HG03108 (cell line): ENCODE measurements around the gene PRR5.

ENCODE experiments used
- ATAC-seq: cut with Tn5 transposase; IDR thresholded peaks from one replicate; pipeline ENCODE4 v1.9.1; 2021; ENCODE audit warnings: moderate library complexity; ENCODE audit not compliant: unreplicated experiment

The PRR5 gene

DNA sequence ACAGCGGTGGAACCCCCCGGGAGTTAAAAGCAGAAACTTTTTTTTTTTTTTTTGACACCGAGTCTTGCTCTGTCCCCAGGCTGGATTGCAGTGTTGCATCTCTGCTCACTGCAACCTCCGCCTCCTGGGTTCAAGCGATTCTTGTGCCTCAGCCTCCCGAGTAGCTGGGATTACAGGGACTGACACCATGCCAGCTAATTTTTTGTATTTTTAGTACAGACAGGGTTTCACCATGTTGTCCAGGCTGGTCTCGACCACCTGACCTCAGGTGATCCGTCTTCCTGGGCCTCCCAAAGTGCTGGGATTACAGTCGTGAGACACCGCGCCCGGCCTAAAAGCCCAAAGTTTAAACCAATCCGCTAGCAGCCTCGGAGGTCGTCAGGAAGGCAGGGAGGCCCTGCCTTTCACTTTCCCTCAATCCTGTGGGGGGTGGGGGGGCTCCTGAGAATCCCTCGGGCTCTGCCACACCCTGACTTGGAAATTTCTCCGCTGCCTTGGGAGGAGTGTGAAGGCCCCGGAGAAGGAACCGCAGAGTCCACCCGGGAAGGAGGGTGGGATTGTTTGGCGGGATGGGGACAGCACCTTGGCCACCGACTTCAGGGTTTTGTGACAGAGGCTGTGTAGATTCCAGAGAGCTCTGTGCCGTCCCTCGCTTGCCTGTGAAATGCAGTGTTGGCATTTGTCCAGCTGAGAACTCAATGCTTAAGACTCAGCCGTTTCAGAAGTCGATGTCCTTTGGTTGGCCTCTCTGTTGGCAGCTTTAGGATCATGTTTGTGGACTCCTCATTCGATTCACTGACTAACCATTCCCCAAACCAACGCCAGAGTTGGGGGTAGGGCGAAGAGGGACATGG is 51.4 kb downstream of the PRR5 start:
- ATAC-seq, result no peak

DNA sequence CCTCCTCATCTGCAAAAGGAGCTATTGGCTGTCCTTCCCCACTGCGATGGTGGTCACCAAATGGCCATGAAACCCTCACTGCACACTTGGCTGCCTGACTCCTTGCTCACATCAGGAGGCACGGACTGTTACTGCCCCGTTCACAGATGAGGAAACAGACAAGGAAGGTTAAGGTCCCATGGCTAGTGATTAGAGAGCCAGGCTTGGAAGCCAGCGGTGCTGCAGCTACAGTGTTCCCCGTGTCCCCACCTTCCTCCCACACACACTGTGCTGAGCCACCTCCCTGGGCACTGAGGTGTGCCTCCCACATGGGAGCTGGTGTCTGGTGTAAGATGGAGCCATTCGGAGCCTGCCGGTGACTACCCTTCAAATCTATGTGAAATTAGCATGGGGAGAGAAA is 53.0 kb downstream of the PRR5 start:
- ATAC-seq, result no peak

DNA sequence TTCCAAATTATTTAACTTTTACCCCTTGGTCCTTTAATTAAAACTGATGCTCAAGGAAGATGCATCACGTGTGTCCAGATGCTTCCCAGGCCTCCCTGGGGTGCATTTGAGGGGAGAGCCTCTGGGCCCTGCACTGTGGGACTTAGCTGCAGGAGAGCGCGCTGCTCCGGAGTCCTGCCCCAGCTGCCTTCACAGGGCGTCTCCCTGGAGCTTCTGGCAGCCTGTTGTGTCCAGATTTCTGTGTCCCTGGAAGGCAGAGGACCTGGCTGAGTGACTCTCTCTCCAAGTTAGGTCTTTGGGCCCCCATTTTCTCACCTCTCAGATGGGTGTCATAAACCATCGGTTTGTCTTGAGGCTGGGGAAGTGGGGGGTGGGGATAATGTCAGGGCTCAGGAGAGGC is 53.4 kb downstream of the PRR5 start:
- no peak for ATAC-seq

DNA sequence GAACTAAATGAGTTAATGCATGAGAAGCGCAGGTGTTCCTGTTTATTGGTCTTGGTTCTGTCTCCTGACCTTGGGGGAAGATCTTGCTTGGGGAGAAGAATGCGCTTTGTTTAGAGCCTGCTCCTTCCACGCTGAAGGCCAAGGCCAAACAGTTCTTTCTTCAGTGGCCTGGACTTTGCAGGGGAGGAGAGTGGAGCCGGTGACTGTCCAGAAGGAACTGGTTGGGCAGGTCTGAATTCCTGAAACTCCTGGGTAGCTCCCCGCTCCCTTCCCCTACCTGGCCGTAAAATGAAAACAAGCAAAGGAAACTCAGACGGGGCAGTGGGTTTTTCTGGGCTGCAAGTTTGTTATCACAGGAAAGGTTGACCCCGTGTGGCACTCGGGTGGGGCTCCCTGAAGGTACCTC is 54.0 kb downstream of the PRR5 start:
- no peak for ATAC-seq

DNA sequence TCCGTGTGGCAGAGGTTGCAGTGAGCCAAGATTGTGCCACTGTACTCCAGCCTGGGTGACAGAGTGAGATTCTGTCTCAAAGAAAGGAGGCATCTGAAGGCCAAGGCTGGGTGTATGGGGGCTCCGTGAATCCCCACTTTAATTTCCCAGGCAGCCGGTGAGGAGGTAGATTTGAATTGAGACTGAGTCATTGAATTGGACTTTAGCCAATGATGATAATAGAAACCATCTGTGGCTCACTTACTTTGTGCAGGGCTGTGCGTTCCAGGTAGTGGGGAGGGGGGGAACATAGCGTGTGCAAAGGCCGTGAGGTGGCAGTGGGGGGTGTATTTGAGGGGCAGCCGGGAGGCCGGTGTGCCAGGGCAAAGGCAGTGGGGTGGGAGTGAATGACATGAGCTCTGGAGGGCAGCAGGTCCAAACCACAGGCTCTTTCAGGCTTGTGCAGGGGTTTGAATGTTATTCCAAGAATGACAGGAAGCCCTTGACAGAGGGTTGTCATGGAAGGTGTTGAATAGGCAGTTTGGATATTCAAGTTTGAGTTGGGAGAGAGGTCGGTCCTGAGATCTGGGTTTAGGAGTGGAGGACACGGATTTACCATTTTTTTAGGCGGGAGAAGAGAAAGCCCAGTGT is 56.5 kb downstream of the PRR5 start:
- no peak for ATAC-seq

DNA sequence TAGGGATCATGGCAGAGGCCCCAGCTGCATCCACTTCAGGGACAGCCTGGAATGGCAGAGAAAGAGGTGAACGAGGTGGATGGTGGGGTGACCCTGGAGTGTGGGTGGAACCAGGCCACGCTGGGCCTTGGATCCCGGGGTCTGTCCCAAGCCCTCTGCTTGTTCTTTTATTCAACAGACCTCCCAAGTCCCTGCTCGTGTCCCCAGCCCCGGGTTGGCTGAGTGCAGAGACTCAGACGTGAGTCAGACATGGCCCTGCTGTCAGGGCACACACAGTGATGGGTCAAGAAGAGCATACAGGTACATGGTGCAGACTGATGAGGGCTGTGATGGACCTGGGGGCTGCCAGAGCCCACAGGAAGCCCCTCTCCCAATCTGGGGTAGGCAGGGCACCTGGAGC is 57.0 kb downstream of the PRR5 start:
- no peak for ATAC-seq

DNA sequence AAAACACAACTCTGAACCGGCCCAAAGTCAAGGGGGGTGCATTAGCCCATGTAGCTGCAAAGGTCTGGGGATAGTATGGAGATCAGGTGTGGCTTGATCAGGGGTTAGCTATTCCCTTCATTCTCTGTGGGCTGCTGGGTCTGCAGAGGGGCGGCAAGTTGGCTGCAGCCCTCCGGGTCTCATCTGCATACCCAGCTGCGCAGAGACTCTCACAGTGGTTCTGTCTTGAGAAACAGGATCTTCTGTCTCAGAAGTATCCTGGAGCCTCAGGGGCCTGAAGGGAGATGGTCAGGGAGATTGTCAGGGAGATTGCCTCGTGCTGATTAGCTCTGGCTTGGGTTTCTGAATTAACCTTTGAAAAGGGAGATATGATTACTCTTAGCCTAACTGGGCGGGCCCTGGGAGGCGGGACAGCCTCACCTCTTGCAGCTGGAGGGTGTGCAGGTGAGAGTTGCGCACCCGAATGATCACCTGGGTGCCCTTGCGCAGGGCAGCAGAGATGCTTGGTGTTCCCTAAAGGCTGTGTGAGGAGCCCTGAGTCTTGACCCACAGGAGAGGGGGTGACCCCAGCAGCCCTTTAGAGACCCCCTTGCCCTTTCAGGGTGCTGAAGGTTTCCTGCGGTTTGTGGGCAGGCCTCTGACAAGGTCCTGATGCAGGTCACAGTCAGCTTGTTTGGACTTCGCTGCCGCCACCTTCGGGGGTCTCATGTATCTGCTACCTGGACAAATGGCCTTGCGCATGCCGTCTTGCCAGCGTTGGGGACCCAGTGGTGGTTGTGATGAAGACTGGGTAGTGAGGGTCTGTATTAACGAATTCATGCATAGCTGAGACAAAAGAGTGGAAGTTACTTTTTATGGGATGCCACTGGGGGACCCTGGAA is 57.7 kb downstream of the PRR5 start:
- ATAC-seq, result no peak

DNA sequence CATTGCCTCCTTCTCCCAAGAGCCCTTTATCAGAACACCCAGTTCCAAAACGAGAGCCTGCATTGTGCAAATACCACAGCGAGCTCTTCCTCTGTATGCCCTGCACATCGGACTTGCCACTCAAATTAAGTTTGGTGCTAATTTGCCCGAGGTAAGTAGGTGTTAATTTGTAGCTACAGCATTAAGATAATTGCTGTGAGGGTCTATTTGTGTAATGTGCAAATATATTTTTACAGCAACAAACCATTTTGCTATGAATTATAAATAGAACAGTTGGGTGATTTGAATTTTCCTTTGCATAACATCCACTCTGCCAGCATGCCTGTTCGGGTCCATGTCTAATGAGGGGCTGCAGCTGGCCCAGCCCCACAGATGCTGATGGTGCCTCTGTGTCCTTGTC is 58.5 kb downstream of the PRR5 start:
- no peak for ATAC-seq

DNA sequence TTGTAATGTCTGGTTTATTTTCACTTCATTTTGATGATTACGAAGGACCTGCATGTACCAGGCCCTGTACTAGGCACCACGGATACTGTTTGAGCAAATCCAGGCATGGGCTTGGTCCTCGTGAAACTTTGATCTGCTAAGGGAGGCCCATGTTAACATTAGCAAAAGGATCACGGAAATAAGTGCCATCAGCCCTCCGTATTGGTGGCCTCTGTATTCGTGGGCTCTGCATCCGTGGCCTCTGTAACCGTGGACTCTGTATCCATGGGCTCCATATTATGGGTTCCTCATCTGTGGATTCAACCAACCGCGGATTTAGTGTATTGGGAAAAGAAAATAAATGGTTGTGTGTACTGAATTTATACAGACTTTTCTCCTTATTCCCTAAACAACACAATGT is 59.0 kb downstream of the PRR5 start:
- no peak for ATAC-seq

DNA sequence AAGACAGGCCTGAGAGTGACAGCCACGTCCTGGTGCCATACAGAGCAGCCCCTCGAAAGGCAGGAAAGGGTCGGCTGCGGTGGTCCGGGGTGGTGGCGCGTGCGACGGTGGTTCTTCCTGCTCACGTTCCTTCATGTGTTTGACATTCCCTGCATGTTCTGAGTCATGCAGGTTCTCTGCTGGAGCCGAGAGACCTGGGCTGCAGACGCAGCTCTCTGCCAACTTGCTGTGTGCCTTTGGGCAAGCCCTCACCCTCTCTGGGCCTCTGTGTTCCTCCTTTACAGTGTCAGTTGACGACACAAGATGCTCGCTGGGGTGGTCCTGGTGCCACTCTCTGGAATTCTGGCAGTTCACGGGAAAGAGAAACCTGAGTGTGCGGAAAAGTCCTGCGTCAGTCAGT is 62.4 kb downstream of the PRR5 start:
- ATAC-seq, result no peak

DNA sequence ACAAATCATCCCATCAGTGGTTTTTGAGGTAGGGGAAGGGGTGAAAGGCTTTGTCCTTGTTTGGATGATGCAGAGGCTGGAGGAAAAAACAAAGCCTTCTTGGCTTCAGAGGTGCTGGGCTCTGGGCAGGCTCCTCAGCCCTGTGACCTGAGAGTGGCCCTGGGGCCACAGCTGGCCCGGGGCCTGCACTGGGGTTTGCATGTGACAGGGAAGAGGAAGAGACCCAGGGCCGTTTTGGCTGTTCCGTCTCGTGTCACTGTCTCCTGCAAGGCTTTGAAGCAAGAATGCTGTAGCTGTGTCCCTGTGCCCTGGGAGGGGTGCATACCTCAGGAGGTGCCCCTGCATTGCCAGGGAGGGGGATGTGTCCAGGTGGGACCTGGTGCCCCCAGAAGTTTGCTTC is 63.0 kb downstream of the PRR5 start:
- ATAC-seq, result no peak

DNA sequence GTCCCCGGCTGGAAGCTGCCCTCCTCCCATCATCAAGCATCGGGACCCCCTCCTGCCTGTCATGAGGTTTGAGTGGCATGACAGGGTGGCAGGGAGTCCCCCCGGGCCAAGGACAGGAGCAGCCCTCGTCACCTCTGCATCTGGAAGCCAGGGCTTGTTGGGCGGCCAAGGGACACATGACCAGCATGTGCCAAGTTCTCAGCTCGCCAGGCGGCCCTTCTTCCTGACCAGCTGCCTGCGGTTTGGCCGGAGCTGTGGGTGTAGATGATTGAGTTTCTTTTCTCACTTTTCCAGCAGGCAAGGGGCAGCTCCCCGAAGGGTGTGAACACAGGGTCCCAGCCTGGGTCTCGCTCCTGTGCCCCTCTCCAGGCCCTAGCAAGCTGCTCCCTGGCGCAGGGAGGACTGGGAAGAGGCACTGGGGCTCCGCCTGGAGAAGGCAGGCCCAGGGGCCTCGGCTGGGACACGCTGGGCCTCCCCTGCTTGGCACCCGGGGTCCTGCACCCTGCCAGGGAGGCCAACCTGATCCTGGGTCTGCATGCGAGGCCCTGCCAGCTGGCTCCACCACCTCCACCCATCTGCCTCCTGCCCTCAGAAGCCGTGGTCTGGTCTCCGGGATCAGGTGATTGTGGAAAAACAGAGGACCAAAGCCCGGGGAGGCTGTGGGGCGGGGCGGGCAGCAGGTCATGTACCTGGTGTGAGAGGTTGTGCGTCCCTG is 63.7 kb downstream of the PRR5 start:
- ATAC-seq, result no peak

DNA sequence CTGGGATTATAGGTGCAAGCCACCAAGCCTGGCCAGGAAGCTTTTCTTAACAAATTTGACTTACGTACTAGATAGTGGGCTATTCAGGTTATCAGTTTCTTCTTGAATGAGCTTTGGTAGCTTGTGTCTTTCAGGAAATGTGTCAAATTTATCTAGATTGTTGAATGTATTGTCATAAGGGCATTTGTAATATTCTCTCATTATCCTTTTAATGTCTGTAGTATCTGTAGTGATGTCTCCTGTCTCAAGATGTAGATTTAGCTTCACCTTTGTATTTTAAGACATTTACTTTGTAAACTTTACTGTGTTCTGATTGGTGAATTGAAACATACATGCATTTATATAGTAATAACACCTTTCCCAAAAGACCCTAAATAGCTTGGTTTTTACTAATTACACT is 71.1 kb downstream of the PRR5 start:
- no peak for ATAC-seq

DNA sequence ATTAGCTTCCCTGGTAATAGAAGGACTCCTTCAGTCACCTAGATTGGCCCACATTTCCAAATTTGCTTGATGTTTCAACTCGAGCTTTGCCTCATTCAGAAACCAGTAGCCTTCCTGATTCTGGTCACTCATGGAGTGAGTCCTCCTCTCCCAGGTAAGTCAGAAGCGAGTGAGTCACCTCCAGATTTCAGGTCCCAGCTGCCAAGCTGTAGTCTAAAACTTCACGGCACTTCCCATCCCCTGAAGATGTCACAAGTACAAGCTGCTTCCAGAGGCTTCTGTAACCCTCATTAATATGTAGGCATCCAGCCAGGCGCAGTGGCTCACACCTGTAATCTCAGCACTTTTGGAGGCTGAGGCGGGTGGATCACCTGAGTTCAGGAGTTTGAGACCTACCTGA is 73.9 kb downstream of the PRR5 start:
- no peak for ATAC-seq

DNA sequence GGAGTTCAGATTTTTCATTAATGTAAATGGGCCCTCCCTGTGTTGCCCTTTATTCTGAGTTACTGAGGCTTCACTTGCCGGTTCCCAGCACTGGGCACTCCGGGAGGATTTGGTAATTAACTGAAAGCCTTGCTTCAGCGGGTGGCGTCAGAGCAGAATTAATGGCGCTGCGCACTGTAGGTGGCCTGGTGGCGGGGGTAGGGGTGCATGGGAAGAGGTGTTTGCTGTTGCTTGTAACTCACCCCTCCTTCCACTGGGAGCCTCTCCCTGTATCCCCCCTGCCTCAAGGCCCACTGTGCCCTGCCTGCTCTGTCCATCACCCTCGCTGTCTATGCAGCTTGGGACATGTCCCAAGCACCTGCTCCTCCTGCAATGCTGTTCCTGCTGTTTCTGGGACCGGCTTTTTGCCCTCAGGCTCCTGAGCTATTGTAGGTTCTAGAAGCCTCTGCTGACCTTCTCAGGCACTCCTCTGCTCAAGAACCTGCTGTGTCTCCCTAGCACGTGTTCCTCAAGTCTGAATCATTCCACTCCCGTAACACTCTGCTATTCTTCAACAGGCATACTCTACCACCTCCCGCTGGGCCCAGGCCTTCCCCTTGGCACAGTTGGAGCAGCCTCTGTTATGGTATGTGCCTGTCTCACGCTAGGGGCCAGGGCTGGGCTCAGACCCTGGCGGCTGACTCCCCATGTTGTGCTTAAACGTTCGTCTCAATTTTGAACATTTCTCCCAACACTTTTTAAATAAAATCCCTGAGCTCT is 74.8 kb downstream of the PRR5 start:
- no peak for ATAC-seq

DNA sequence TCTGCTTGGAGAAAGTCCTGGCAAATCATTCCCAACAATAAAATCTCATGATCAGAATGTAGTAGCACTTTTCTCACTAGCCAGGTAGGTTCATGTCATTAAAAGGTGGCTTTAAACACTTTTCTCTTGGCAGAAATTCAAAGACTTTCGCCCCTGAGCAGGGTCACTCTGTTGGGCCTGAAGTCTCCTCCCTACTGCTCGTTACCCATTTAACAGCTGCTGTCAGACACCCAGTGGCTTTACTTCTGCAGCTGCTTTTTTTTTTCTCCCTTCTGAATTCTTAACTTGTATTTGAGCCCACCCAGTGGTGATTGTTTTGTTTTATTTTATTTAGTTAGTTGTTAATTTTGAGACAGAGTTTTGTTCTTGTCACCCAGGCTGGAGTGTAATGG is 75.4 kb downstream of the PRR5 start:
- no peak for ATAC-seq

DNA sequence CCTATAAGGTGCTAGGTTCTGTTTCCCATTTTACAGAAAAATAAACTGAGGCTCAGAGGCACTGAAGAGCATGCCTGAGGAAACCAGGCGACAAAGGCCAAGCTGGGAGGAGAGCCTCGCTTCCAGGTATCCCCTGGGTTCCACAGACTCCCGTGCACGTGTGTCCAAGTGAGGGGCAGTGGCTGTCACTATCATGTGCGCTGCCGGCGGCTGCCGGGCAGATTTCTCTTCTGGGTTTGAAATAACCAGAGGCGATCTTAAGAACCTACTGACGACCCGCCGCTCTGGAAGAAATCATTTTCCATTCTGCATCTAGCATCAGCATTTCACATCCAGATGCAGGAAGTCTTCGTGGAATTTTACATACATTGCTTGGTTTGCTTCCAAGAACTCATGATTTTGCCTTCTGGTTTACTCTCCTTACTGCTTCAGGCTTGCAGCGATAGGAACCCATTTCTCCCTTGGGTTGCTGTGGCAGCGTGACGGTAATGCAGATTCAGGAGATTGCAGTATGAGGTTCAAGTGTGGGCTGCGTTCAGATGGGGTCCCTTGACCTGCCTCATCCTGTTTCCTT is 79.0 kb downstream of the PRR5 start:
- no peak for ATAC-seq

DNA sequence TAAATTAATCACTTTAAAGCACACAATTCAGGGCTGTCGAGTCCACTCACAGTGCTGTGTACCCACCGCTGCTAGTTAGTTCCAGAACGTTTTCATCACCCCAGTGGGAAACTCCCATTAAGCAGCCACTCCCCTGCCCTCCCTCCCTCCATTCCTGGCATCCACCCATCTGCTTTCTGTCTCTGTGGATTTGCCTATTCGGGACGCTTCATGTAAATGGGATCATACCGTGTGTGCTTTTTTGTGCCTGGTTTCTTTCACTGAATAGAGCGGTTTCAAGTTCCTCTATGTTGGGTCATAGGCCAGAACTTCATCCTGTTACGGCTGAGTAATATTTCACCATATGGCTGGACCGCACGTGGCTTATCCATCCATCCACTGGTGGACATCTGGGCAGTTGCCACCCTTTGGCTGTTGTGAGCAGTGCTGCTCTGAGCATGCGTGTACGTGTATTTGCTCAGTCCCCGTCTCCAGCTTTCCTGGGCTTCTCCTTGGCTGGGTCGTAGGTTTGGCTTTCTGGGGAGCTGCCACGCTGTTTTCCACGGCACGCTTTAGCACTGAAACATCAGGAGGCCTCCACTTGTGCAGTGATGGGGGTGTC is 80.5 kb downstream of the PRR5 start:
- ATAC-seq, result no peak

DNA sequence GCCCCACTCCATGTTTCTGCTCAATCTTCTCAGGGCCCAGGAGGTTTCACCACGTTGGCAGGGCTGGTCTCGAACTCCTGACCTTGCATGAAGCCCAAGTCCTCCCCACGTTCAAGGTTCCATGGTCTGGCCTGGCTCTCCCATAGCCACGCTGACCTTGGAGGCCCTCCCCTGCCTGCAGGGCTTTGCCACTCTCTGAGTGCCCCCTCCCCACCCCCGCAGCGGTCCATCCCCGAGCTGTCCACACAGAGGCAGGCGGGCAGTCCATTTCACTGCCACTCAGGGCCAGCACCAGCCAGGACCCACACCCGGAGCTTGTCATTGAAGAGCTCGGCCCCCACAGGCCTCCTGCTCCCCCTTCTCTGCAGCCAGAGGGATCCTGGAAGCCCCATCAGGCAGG is 81.1 kb downstream of the PRR5 start:
- ATAC-seq, result no peak

DNA sequence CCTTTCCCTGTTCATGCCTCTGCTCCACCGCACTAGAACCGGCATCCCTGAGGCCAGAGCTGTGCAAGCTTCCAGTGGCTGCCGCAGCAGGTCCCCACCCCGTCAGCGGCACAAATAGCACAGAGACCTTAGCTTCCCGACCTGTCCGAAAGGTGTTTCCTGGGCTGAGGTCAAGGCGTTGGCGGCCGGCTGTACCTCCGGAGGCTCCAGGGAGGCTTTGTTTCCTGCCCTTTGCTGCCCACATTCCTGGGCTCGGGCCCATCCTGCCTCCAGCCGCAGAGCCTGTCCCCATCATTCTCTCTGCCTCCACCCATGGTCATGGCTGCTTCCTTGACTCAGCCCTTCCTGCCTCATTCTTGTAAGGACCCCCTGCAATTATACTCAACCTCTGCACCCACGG is 81.6 kb downstream of the PRR5 start:
- no peak for ATAC-seq
